ENCODE measurements around the gene MFAP3L. TPM values are rescaled to one million over a fixed set of nuclear protein-coding genes. Genes with fewer than 3 reads are reported as not detected.
"Not testable (repeated sequence)": the region's sequence is repeated elsewhere in the genome, so short reads cannot be mapped to it uniquely, and the experiment has no call there.

The MFAP3L gene
- total RNA-seq, 4 donors from 2014 or later, result 1.7 to 2.2 (median 1.7) TPM

DNA sequence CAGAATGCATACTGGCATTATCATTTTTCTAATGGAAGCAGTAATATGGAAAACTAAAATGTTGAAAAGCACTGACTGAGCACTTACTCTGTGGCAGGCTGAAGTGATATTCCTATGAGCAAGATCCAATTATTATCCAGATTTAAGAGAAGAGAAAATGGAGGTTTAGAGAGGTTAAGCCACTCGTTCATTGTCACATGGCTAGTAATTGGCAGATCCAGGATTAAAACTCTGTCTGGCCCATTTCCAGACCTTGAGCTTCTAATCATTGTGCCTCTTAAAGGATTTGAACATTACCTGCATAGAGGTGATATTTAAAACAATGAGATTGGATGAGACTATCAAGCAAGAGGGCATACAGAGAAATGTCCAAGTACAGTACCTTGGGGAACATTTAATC, 80.6 kb downstream of the MFAP3L start:
- Histone ChIP-seq H3K4me1 (no peaks in the 10 kb centered on the region), H3K9me3 (no peaks in the 10 kb centered on the region), H3K27ac (no peak overlapping the region), H3K36me3 (no peaks in the 10 kb centered on the region), H3K27me3 (no peaks in the 10 kb centered on the region), H3K4me3 (no peak overlapping the region)
- no peak for DNase-seq
- no peak for TF ChIP-seq POLR2A (IDR thresholded peaks at IDR 0.05)
- TF ChIP-seq, protein P1, sequence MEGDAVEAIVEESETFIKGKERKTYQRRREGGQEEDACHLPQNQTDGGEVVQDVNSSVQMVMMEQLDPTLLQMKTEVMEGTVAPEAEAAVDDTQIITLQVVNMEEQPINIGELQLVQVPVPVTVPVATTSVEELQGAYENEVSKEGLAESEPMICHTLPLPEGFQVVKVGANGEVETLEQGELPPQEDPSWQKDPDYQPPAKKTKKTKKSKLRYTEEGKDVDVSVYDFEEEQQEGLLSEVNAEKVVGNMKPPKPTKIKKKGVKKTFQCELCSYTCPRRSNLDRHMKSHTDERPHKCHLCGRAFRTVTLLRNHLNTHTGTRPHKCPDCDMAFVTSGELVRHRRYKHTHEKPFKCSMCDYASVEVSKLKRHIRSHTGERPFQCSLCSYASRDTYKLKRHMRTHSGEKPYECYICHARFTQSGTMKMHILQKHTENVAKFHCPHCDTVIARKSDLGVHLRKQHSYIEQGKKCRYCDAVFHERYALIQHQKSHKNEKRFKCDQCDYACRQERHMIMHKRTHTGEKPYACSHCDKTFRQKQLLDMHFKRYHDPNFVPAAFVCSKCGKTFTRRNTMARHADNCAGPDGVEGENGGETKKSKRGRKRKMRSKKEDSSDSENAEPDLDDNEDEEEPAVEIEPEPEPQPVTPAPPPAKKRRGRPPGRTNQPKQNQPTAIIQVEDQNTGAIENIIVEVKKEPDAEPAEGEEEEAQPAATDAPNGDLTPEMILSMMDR (IDR thresholded peaks at IDR 0.05), result no peak

DNA sequence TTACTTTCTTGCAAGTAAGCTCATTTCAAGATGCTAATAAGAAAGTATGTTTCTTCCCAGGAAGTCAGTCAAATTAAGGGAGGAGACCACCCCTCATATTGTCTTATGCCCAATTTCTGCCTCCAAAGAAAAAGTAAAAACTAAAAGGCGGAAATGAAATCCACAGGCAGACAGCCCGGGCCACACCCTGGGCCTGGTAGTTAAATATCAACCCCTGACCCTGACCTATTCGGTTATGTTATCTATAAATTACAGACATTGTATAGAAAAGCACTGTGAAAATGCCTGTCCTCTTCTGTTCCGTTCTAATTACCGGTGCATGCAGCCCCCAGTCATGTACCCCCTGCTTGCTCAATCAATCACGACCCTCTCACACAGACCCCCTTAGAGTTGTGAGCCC, 82.6 kb downstream of the MFAP3L start:
- H3K4me1 ChIP-seq, DNase-seq, H3K9me3 ChIP-seq, H3K4me3 ChIP-seq, H3K36me3 ChIP-seq, H3K27me3 ChIP-seq, H3K27ac ChIP-seq: not testable (repeated sequence)

DNA sequence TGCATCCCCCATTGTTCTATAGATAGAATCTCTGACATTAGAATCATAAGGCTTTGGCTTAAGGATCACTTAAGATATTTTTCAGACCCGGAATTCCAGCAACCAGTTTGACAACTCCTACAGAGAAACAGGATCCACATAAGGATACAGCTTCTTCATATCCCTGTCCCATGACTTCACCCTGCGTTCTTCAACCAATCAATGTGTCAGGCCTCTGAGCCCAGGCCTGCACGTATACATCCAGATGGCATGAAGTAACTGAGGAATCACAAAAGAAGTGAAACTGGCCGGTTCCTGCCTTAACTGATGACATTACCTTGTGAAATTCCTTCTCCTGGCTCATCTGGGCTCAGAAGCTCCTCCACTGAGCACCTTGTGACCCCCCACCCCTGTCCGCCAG, 85.1 kb downstream of the MFAP3L start:
- DNase-seq, result no peak
- no peaks in the 10 kb centered on the region for H3K9me3 ChIP-seq
- no peaks in the 10 kb centered on the region for H3K27me3 ChIP-seq
- no peaks in the 10 kb centered on the region for H3K36me3 ChIP-seq
- no peak overlapping the region for H3K4me3 ChIP-seq
- no peak overlapping the region for H3K27ac ChIP-seq
- TF ChIP-seq, protein P1 (IDR thresholded peaks at IDR 0.05), result no peak
- TF ChIP-seq POLR2A (IDR thresholded peaks at IDR 0.05), result no peak
- H3K4me1 ChIP-seq, result no peaks in the 10 kb centered on the region

DNA sequence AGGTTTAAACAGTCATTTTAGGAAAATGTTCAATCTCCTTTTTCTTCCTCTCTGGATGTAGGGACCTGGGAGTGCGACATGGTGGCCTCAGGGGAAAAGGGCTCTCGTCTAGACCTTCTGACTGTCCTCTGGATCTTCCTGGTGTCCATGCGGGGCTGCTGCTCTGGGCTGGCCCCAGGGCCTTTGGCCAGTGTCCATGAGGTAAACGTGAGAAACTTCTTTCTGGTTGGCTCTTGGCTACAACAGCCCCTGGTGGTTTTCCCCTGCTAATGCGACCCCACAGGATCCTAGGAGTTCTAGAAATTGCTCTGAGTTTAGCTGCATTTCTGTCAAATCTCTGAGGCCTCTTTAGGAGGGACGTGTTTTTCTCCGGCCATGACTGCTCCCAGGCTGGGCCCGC, 85.7 kb downstream of the MFAP3L start:
- Histone ChIP-seq H3K9me3 (no peaks in the 10 kb centered on the region), H3K4me3 (no peak overlapping the region), H3K27me3 (no peaks in the 10 kb centered on the region), H3K4me1 (no peaks in the 10 kb centered on the region), H3K36me3 (no peaks in the 10 kb centered on the region), H3K27ac (no peak overlapping the region)
- DNase-seq, result no peak
- no peak for TF ChIP-seq POLR2A (IDR thresholded peaks at IDR 0.05)
- TF ChIP-seq, protein P1 (IDR thresholded peaks at IDR 0.05), result no peak

Other genes with a start within 250 kb of the MFAP3L start
- gene AADAT, start 63.6 kb upstream of the MFAP3L start, total RNA-seq, result 10 to 100 TPM in 1 of 4 donors, 1 to 10 TPM in 3; 4.6 to 10.7 (median 5.1) TPM

All from Peyer's patch (tissue), 4 donors.